Osteoblast (primary cell): ENCODE results near the gene CDC42BPG. TPM values are rescaled to one million over a fixed set of nuclear protein-coding genes. Genes with fewer than 3 reads are reported as not detected.

ENCODE experiments used
- DNase-seq: peaks from one replicate; pipeline ENCODE4 v3.0.0; 2011; ENCODE audit warnings: low spot score, mixed read lengths; ENCODE audit not compliant: insufficient read length; ENCODE audit errors: missing footprints
- H2AFZ ChIP-seq: 2 replicates; pipeline ENCODE4 v1.6.0; 2011; ENCODE audit warnings: mild to moderate bottlenecking, low read length
- H3K27ac ChIP-seq: 2 replicates; pipeline ENCODE4 v1.5.1; 2011; ENCODE audit warnings: mild to moderate bottlenecking, low read depth, low read length, moderate library complexity
- H3K27me3 ChIP-seq: 2 replicates; pipeline ENCODE4 v1.6.0; 2012; ENCODE audit warnings: mild to moderate bottlenecking, control low read depth, inconsistent platforms, low read length, moderate library complexity; ENCODE audit not compliant: insufficient read depth
- H3K36me3 ChIP-seq: 2 replicates; pipeline ENCODE4 v1.5.1; 2011; ENCODE audit warnings: mild to moderate bottlenecking, low read length, control low read depth, moderate library complexity; ENCODE audit not compliant: insufficient read depth
- H3K4me1 ChIP-seq: 2 replicates; pipeline ENCODE4 v1.5.1; 2011; ENCODE audit warnings: mild to moderate bottlenecking, low read length, control low read depth, moderate library complexity; ENCODE audit not compliant: insufficient read depth
- H3K4me2 ChIP-seq: 2 replicates; pipeline ENCODE4 v1.6.0; 2011; ENCODE audit warnings: mild to moderate bottlenecking, low read length; ENCODE audit not compliant: insufficient read depth
- H3K4me3 ChIP-seq: fragments of 200-600 bp; sonication (generic); 3 replicates; pipeline ENCODE4 v1.5.1; 2012; ENCODE audit warnings: mild to moderate bottlenecking, low read length, inconsistent platforms; ENCODE audit not compliant: insufficient read depth
- H3K79me2 ChIP-seq: 2 replicates; pipeline ENCODE4 v1.6.0; 2012; ENCODE audit warnings: mild to moderate bottlenecking, low read length, control low read depth, inconsistent platforms; ENCODE audit not compliant: insufficient read depth
- H3K9me3 ChIP-seq: 2 replicates; pipeline ENCODE4 v1.5.1; 2011; ENCODE audit warnings: low read depth, low read length, control low read depth
- H4K20me1 ChIP-seq: 2 replicates; pipeline ENCODE4 v1.6.0; 2012; ENCODE audit warnings: mild to moderate bottlenecking, low read length, control low read depth; ENCODE audit not compliant: insufficient read depth
- CTCF ChIP-seq: IDR thresholded peaks from 2 replicates; pipeline ENCODE4 v1.5.1; 2011; ENCODE audit warnings: mild to moderate bottlenecking, low read depth, low read length, moderate library complexity; ENCODE audit errors: extremely low read depth
- total RNA-seq: library from RNA; depleted of rRNA; stranded (reverse); fragments of >200 nt; gene quantifications from 2 replicates; pipeline ENCODE4 v1.2.3, GENCODE V29; 2012

CDC42BPG gene
- total RNA-seq, 1 donor: under 0.01 TPM

DNA sequence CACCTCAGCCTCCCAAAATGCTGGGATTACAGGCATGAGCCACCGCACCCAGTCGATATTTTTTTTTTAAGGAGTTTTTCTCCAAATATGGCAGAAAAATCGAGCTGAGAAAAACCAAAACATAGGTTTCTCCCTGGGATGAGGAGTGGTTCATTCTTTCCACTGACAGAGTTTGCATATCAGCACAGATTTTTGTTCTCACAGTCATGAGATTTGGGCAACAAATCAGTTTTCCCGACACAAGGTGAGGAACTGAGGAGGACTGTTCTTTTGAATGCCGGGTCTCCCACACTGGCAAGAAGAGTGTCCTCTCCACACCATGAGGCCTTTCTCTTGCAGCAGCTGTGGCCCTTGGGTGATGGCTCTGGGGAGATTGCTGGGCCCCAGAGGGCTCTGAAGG, 37.8 kb upstream of the CDC42BPG start:
- Histone ChIP-seq H3K27ac (no peak overlapping the region), H3K4me1 (peaks cover 31% of the 10 kb centered on the region), H3K9me3 (no peaks in the 10 kb centered on the region), H3K36me3 (no peaks in the 10 kb centered on the region), H3K4me2 (no peak overlapping the region), H4K20me1 (peaks cover 8% of the 10 kb centered on the region), H3K79me2 (peaks cover 11% of the 10 kb centered on the region), H3K4me3 (no peak overlapping the region), H2AFZ (no peak overlapping the region), H3K27me3 (no peaks in the 10 kb centered on the region)
- no peak for DNase-seq
- no peak for TF ChIP-seq CTCF

GRCh38 chr11:64881476-64881875, 37.0 kb upstream of the CDC42BPG start:
- Histone ChIP-seq H3K36me3 (no peaks in the 10 kb centered on the region), H3K4me2 (no peak overlapping the region), H3K4me1 (peaks cover 38% of the 10 kb centered on the region), H3K27ac (no peak overlapping the region), H3K27me3 (no peaks in the 10 kb centered on the region), H3K79me2 (peaks cover 19% of the 10 kb centered on the region), H4K20me1 (peaks cover 16% of the 10 kb centered on the region), H3K4me3 (no peak overlapping the region), H2AFZ (no peak overlapping the region), H3K9me3 (no peaks in the 10 kb centered on the region)
- DNase-seq: no peak
- no peak for TF ChIP-seq CTCF

DNA sequence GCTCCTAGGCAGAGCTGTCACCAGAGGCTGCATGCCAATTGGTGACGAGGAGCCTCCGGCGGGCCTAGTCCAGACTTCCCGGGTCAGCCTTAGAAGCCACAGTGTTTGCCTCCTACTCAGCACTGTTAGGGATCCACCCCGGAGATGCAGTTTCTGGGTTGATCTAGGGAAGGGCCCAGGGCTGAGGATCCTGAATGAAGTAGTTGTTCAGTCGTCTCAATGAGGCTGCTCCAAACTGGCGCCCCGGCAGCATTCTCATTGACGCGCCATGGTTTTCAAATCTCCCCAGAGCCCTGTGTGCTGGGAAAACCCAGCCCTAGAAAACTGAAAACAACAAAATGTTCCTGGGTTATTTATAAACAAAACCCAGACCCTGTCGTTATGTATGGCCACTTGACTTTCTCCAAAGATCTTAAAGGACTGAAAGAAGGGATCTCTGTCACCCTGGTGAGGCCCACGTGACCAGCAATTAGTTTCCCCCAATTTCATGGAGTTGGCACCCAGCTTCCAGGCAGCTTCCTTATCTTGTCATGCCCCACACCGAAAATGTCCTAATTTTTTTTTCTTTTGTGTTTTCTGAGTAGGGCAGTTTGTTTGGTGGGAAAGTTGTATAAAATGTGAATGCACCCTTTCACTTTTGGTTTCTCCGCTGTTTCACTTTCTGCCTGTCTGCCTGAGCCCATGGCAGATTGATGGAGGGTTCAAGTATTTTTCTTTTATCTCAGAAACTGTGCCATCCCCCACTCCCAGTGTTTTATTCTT, 36.0 kb upstream of the CDC42BPG start:
- Histone ChIP-seq H3K9me3 (no peaks in the 10 kb centered on the region), H3K27me3 (no peaks in the 10 kb centered on the region), H3K4me2 (peak overlapping the region; percentile 36), H4K20me1 (peaks cover 27% of the 10 kb centered on the region), H3K36me3 (no peaks in the 10 kb centered on the region), H3K79me2 (peaks cover 30% of the 10 kb centered on the region), H3K4me1 (peaks cover 41% of the 10 kb centered on the region), H3K27ac (peak overlapping the region; percentile 63), H3K4me3 (no peak overlapping the region), H2AFZ (peak overlapping the region; percentile 86)
- DNase-seq: no peak
- TF ChIP-seq CTCF: no peak

DNA sequence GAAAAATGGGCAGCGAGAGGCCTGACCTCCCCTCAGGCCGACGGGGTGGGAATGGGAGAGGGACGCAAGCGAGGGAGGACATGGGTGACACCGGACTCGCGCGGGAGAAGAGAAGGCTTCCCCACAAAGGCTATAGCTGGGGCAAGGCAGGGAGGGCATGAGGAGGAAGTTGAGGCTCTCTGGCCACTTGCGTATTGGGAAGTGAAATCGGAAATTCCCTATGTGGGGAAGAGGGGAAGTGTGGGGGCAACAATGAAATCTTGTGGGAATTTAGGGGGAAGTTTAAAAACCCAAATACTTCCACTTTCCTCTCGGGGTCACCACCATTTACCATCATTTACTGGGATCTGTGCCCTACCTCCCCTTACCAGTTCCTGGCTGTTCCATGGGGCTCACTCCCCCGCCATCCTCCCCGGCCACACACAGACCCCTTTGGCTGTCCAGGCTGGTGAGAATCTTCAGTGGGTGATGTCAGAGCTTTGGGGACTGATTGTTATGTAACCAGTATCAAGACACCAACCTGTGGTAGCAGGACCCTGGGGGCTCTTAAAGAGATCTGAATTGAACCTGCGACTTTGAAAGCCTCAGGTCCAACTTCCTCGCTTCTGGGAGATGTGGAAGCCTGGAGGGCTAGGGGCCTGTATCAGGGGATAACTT, 34.9 kb upstream of the CDC42BPG start:
- peak overlapping the region; percentile 90 for H3K4me3 ChIP-seq
- peaks cover 4% of the 10 kb centered on the region for H3K36me3 ChIP-seq
- DNase-seq: no peak
- H3K27me3 ChIP-seq: no peaks in the 10 kb centered on the region
- no peaks in the 10 kb centered on the region for H3K9me3 ChIP-seq
- peaks cover 40% of the 10 kb centered on the region for H3K79me2 ChIP-seq
- peak overlapping the region; percentile 73 for H3K27ac ChIP-seq
- peaks cover 37% of the 10 kb centered on the region for H3K4me1 ChIP-seq
- H3K4me2 ChIP-seq: peak overlapping the region; percentile 86
- H4K20me1 ChIP-seq: peaks cover 36% of the 10 kb centered on the region
- TF ChIP-seq CTCF: no peak
- peak overlapping the region; percentile 82 for H2AFZ ChIP-seq
